ENCODE measurements around the gene MAPK8IP3. TPM values are rescaled to one million over a fixed set of nuclear protein-coding genes. Genes with fewer than 3 reads are reported as not detected.
A peak's percentile ranks its signal among the peaks of the same experiment; 100 is the strongest.
"Not testable (repeated sequence)": the region's sequence is repeated elsewhere in the genome, so short reads cannot be mapped to it uniquely, and the experiment has no call there.

MAPK8IP3 gene
- polyA plus RNA-seq, 3 donors = 47.2 to 91.9 (median 57.6) TPM

DNA sequence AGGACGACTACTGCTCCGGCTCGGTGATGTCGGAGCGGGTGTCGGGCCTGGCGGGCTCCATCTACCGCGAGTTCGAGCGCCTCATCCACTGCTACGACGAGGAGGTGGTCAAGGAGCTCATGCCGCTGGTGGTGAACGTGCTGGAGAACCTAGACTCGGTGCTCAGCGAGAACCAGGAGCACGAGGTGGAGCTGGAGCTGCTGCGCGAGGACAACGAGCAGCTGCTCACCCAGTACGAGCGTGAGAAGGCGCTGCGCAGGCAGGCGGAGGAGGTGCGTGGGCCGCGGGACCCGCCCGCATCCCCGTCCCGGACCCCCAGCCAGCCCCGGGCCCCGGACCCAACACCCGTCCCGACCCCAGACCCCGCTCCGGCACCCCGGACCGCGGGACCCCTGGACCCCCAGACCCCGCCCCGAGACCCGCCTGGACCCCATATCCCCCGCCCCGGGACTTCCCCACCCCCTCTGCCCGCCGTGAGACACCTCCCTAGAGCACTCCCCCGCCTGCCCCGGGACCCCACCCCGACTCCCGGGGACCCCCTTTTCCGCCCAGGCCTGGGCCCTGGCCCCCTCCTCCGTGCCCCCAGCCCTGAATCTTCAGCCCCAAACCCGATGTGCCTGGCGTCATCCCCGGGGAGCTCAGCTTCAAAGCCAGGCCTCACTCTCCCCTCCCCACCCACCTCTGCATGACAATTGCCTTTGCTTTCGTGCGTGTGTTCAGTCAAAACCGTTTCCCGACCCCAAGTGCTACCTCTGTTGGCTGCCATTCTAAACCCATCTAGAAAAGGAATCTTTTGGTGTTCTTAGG lies 594 bp downstream of the MAPK8IP3 start:
- no peak for DNase-seq (ENCODE audit: extremely low read depth in 1 of 11, low read depth in 9 of 11, low spot score in 4 of 11)

- DNase-seq (ENCODE audit: extremely low read depth in 1 of 11, low read depth in 9 of 11, low spot score in 4 of 11) = no peak
Measured at GRCh38 chr16:1707193-1707790, 1.3 kb downstream of the MAPK8IP3 start.

GRCh38 chr16:1708083-1708767 lies 2.2 kb downstream of the MAPK8IP3 start:
- no peak for DNase-seq (ENCODE audit: extremely low read depth in 1 of 11, low read depth in 9 of 11, low spot score in 4 of 11)

DNA sequence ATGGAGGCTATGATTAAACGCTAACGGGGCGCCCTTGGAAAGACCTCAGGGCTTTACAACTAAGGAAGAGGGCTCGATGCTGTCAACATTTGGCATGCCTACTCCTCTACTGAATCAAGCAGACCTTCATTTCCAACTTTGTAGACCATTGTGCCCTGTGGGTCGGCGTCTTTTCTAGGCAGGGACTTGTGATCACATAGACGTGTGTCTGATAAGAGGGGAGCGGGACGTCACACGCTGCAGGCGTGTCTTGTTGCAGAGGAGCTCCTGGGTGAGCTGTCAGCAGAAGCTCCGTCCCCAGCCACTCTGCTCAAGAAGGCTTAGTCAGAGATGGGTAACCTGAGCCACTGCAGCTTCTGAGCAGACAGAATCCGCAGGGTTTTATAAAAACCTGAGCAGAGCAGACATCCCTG lies 2.8 kb downstream of the MAPK8IP3 start:
- DNase-seq (ENCODE audit: extremely low read depth in 1 of 11, low read depth in 9 of 11, low spot score in 4 of 11) = no peak

GRCh38 chr16:1709356-1709755 lies 3.4 kb downstream of the MAPK8IP3 start:
- DNase-seq (ENCODE audit: extremely low read depth in 1 of 11, low read depth in 9 of 11, low spot score in 4 of 11) = no peak

- DNase-seq (ENCODE audit: extremely low read depth in 1 of 11, low read depth in 9 of 11, low spot score in 4 of 11) = no peak
Measured at GRCh38 chr16:1710811-1711507, 5.0 kb downstream of the MAPK8IP3 start.

GRCh38 chr16:1712791-1713261 lies 6.8 kb downstream of the MAPK8IP3 start:
- DNase-seq (ENCODE audit: extremely low read depth in 1 of 11, low read depth in 9 of 11, low spot score in 4 of 11) = no peak

GRCh38 chr16:1713331-1713730 lies 7.3 kb downstream of the MAPK8IP3 start:
- DNase-seq (ENCODE audit: extremely low read depth in 1 of 11, low read depth in 9 of 11, low spot score in 4 of 11) = no peak

GRCh38 chr16:1713933-1714332 lies 7.9 kb downstream of the MAPK8IP3 start:
- DNase-seq (ENCODE audit: extremely low read depth in 1 of 11, low read depth in 9 of 11, low spot score in 4 of 11) = peak in 1 of 11 donors; percentile 27

- no peak for DNase-seq (ENCODE audit: extremely low read depth in 1 of 11, low read depth in 9 of 11, low spot score in 4 of 11)
Measured at GRCh38 chr16:1715220-1715619, 9.2 kb downstream of the MAPK8IP3 start.

DNA sequence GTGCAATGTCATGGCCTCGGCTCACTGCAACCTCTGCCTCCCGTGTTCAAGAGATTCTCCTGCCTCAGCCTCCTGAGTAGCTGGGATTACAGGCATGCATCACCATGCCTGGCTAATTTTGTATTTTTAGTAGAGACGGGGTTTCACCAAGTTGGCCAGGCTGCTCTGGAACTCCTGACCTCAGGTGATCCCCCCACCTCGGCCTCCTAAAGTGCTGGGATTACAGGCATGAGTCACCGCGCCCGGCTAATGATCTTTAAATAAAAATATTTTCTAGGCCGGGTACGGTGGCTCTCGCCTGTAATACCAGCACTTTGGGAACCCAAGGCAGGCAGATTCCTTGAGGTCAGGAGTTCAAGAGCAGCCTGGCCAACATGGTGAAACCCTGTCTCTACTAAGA lies 12.2 kb downstream of the MAPK8IP3 start:
- DNase-seq (ENCODE audit: extremely low read depth in 1 of 11, low read depth in 9 of 11, low spot score in 4 of 11) = not testable (repeated sequence)

DNA sequence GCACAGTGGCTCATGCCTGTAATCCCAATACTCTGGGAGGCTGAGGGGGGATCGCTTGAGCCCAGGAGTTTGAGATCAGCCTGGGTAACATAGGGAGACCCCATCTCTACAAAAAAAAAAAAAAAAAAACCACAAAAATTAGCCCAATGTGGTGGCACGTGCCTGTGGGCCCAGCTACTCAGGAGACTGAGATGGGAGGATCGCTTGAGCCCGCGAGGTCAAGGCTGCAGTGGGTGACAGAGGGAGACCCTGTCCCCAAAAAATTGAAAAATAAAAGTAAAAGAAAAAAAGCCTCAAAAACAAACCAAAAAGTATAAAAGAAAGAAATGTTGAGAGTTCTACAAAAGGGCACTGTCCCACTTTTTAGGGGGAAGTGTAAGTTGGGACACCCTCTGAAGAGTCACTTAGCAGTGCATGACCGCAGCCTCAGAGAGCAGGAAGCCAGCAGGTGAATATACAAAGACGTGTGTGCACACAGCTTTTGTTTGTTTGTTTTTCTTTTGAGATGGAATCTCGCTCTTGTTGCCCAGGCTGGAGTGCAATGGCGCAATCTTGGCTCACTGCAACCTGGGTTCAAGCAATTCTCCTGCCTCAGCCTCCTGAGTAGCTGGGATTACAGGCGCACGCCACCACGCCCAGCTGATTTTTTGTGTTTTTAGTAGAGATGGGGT lies 13.7 kb downstream of the MAPK8IP3 start:
- not testable (repeated sequence) for DNase-seq (ENCODE audit: extremely low read depth in 1 of 11, low read depth in 9 of 11, low spot score in 4 of 11)

- DNase-seq (ENCODE audit: extremely low read depth in 1 of 11, low read depth in 9 of 11, low spot score in 4 of 11) = no peak
Measured at GRCh38 chr16:1721372-1721771, 15.4 kb downstream of the MAPK8IP3 start.

DNA sequence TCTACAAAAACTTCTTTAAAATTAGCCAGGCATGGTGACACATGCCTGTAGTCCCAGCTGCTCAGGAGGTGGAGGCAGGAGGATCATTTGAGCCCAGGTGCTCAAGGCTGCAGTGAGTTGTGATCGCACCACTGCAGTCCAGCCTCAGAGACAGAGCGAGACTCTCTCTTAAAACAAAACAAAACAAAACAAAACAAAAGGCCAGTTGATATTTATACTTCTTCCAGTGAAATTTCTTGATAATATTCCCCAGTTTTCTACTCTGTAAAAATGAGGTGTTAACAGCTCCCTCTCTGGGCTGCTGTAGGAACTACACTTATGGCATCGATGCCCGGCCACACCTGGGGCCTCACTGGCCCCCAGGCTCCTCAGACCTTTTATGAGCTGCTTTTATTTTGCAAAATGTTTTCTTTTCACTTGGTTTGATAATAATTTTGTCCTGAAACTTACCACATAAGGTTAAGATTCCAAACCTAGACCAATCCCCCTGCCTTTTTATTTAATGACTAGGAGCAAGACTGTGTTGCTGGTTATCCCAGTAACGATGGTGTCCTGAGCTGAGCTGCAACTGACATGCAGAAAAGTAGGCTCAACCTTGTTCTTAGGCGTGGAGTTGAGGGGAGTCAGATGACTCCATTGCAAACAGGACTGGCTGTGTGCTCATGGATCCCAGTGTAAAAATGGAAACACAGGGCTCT lies 17.6 kb downstream of the MAPK8IP3 start:
- DNase-seq (ENCODE audit: extremely low read depth in 1 of 11, low read depth in 9 of 11, low spot score in 4 of 11) = peak in 2 of 11 donors; percentile 14 to 17

DNA sequence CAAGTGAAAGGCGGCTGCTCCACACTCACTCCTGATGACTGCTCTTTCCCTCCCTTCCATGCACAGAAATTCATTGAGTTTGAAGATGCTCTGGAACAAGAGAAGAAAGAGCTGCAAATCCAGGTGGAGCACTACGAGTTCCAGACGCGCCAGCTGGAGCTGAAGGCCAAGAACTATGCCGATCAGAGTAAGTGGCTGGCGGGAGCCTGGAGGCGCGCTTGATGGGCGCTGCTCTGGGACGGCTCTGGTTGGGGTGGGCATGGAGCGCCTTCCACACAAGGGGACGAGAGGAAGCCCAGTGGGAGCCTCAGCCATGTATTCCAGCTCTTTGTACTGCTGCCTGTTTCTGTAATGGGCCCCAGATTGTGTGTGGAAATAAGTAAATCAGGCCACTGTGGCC lies 18.5 kb downstream of the MAPK8IP3 start:
- DNase-seq (ENCODE audit: extremely low read depth in 1 of 11, low read depth in 9 of 11, low spot score in 4 of 11) = no peak

GRCh38 chr16:1726661-1727502 lies 20.9 kb downstream of the MAPK8IP3 start:
- no peak for DNase-seq (ENCODE audit: extremely low read depth in 1 of 11, low read depth in 9 of 11, low spot score in 4 of 11)
